Measurements from ENCODE around the gene RAB7B.

RAB7B gene

DNA sequence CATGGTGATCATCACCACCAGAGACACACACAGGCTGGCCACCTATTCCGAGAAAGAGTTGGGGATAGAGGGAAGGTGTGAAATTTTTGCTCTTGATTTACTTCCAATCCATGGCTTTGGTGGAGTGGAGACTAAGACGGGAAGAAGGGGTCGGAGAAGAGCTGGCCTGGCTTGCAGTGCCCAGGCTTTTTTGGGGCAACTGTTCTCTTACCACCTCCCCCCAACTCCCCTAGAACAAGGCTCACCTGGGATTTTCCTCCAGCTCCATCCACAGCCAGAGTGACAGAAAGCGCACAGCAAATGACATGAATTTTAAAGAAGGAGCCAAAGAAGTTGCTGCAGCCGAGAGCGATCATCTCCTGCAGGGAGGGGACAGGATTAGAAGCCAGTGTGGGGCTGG, 75.9 kb downstream of the RAB7B start:
- no peak for DNase-seq (ENCODE audit: low read depth)
